IMR-90 (cell line): ENCODE measurements around the gene CMIP. TPM values are rescaled to one million over a fixed set of nuclear protein-coding genes. Genes with fewer than 3 reads are reported as not detected.

Experiments
- ATAC-seq: fragments of 200-7000 bp; cut with Tn5 transposase; 2 replicates; pipeline ENCODE4 v1.9.1; 2020; ENCODE audit warnings: low read depth, mild to moderate bottlenecking, moderate library complexity
- BruUV-seq: library from RNA; stranded (reverse); fragments of 400-500 nt; replicated peaks from 2 replicates; lab custom pipeline; 2021; lab: Mats Ljungman, UMichigan
- CTCF ChIA-PET: fragments of 300-600 bp; formaldehyde crosslinking; extraction: SDS; loops from one replicate; lab custom pipeline; 2021; ENCODE audit warnings: antibody characterized with exemption; lab: Yijun Ruan, JAX
- POLR2A ChIA-PET: fragments of 300-600 bp; sonication (Branson Sonifier 250); formaldehyde crosslinking; loops from one replicate; lab custom pipeline; 2022; ENCODE audit warnings: antibody characterized with exemption; ENCODE audit not compliant: unreplicated experiment; lab: Charles Lee
- DNase-seq: peaks from one replicate; pipeline ENCODE4 v3.0.0; 2013
- H2AFZ ChIP-seq: replicated peaks from 2 replicates; pipeline ENCODE3; 2013; ENCODE audit warnings: low read length, mild to moderate bottlenecking; ENCODE audit not compliant: poor library complexity
- H2AK5ac ChIP-seq: 2 replicates; pipeline ENCODE4 v1.6.1; 2013; ENCODE audit warnings: low read depth, low read length, inconsistent platforms
- H2AK9ac ChIP-seq: replicated peaks from 2 replicates; pipeline ENCODE3; 2013; ENCODE audit warnings: mild to moderate bottlenecking, low read depth, low read length, moderate library complexity; ENCODE audit not compliant: poor library complexity
- H2BK120ac ChIP-seq: 2 replicates; pipeline ENCODE4 v1.6.1; 2013; ENCODE audit warnings: low read depth, low read length, inconsistent platforms
- H2BK15ac ChIP-seq: 3 replicates; pipeline ENCODE4 v1.6.1; 2013; ENCODE audit warnings: low read depth, low read length, inconsistent platforms
- H2BK20ac ChIP-seq: 2 replicates; pipeline ENCODE4 v1.6.1; 2013; ENCODE audit warnings: low read depth, mild to moderate bottlenecking, inconsistent platforms, low read length, moderate library complexity
- H2BK5ac ChIP-seq: 2 replicates; pipeline ENCODE4 v1.6.1; 2013; ENCODE audit warnings: mild to moderate bottlenecking, low read depth, low read length, inconsistent platforms; ENCODE audit not compliant: poor library complexity, severe bottlenecking
- H3K14ac ChIP-seq: replicated peaks from 2 replicates; pipeline ENCODE4 v1.6.1; 2013; ENCODE audit warnings: low read depth, low read length, inconsistent platforms
- H3K18ac ChIP-seq: 2 replicates; pipeline ENCODE4 v1.6.1; 2013; ENCODE audit warnings: low read depth, low read length, control low read depth
- H3K23ac ChIP-seq: 2 replicates; pipeline ENCODE4 v1.6.1; 2013; ENCODE audit warnings: low read depth, low read length, inconsistent platforms
- H3K27ac ChIP-seq: 2 replicates; pipeline ENCODE4 v1.5.1; 2013; ENCODE audit warnings: mild to moderate bottlenecking, control low read depth, low read length; ENCODE audit not compliant: insufficient read depth
- H3K27me3 ChIP-seq: 2 replicates; pipeline ENCODE4 v1.6.1; 2013; ENCODE audit warnings: low read length; ENCODE audit not compliant: control insufficient read depth, insufficient read depth
- H3K36me3 ChIP-seq: 2 replicates; pipeline ENCODE4 v1.6.1; 2013; ENCODE audit warnings: low read length, mixed read lengths; ENCODE audit not compliant: control insufficient read depth, insufficient read depth
- H3K4ac ChIP-seq: 2 replicates; pipeline ENCODE4 v1.6.1; 2013; ENCODE audit warnings: low read depth, low read length, inconsistent platforms
- H3K4me1 ChIP-seq: 2 replicates; pipeline ENCODE4 v1.6.1; 2013; ENCODE audit warnings: low read length, mixed read lengths; ENCODE audit not compliant: control insufficient read depth, insufficient read depth
- H3K4me2 ChIP-seq: 2 replicates; pipeline ENCODE4 v1.6.1; 2013; ENCODE audit warnings: low read depth, mild to moderate bottlenecking, control low read depth, low read length, moderate library complexity
- H3K4me3 ChIP-seq: 2 replicates; pipeline ENCODE4 v1.5.1; 2013; ENCODE audit warnings: low read depth, mild to moderate bottlenecking, control low read depth, low read length, moderate library complexity; ENCODE audit not compliant: insufficient read depth
- H3K56ac ChIP-seq: 2 replicates; pipeline ENCODE4 v1.6.1; 2013; ENCODE audit warnings: low read length, inconsistent platforms; ENCODE audit not compliant: insufficient read depth; ENCODE audit errors: extremely low read depth
- H3K79me1 ChIP-seq, 2 experiments: 2 replicates each; pipeline ENCODE4 v1.6.1; 2013; ENCODE audit warnings: low read length in 2 of 2, inconsistent platforms in 1 of 2, low read depth in 1 of 2
- H3K9ac ChIP-seq: 2 replicates; pipeline ENCODE4 v1.6.1; 2013; ENCODE audit warnings: low read depth, low read length, control low read depth
- H3K9me1 ChIP-seq: 2 replicates; pipeline ENCODE4 v1.6.1; 2013; ENCODE audit warnings: low read length, inconsistent platforms; ENCODE audit not compliant: insufficient read depth
- H3K9me3 ChIP-seq: 2 replicates; pipeline ENCODE4 v1.6.1; 2013; ENCODE audit warnings: low read length; ENCODE audit not compliant: control insufficient read depth, insufficient read depth
- H4K20me1 ChIP-seq: 2 replicates; pipeline ENCODE4 v1.6.1; 2013; ENCODE audit warnings: low read length, inconsistent platforms; ENCODE audit not compliant: insufficient read depth
- H4K5ac ChIP-seq: 2 replicates; pipeline ENCODE4 v1.6.1; 2013; ENCODE audit warnings: mild to moderate bottlenecking, low read depth, low read length, control low read depth
- H4K8ac ChIP-seq, 2 experiments: 2 replicates each; pipeline ENCODE4 v1.6.1; 2013; ENCODE audit warnings: low read depth in 2 of 2, low read length in 2 of 2, control low read depth in 1 of 2, inconsistent platforms in 1 of 2
- H4K91ac ChIP-seq: 2 replicates; pipeline ENCODE4 v1.6.1; 2013; ENCODE audit warnings: low read depth, low read length, inconsistent platforms; ENCODE audit not compliant: insufficient read depth
- CEBPB ChIP-seq: IDR thresholded peaks from 2 replicates; pipeline ENCODE4 v1.6.1; 2012; ENCODE audit warnings: low read depth, low read length, improper control_type of control experiment
- CHD1 ChIP-seq: IDR thresholded peaks from 2 replicates; pipeline ENCODE4 v1.6.1; 2012; ENCODE audit warnings: low read depth, low read length, improper control_type of control experiment
- FOS ChIP-seq: fragments of 150-350 bp; IDR thresholded peaks from 2 replicates; pipeline ENCODE4 v1.6.1; 2016; ENCODE audit warnings: low read depth, low read length
- MAFK ChIP-seq: IDR thresholded peaks from 2 replicates; pipeline ENCODE4 v1.6.1; 2012; ENCODE audit warnings: low read depth, low read length, improper control_type of control experiment
- MAZ ChIP-seq: IDR thresholded peaks from 2 replicates; pipeline ENCODE4 v1.6.1; 2012; ENCODE audit warnings: low read depth, mild to moderate bottlenecking, low read length, improper control_type of control experiment, moderate library complexity, borderline replicate concordance
- MXI1 ChIP-seq: IDR thresholded peaks from 2 replicates; pipeline ENCODE4 v1.6.1; 2012; ENCODE audit warnings: low read depth, mild to moderate bottlenecking, low read length, moderate library complexity, borderline replicate concordance
- NFE2L2 ChIP-seq: fragments of 150-350 bp; IDR thresholded peaks from 2 replicates; pipeline ENCODE4 v1.6.1; 2016; ENCODE audit warnings: low read depth, mild to moderate bottlenecking, low read length
- RAD21 ChIP-seq: IDR thresholded peaks from 2 replicates; pipeline ENCODE4 v1.6.1; 2012; ENCODE audit warnings: low read length, improper control_type of control experiment
- RFX5 ChIP-seq: IDR thresholded peaks from 2 replicates; pipeline ENCODE4 v1.8.0; 2012; ENCODE audit warnings: low read depth, mild to moderate bottlenecking, low read length, moderate library complexity
- SMC3 ChIP-seq: fragments of 150-350 bp; IDR thresholded peaks from 2 replicates; pipeline ENCODE4 v1.6.1; 2016; ENCODE audit warnings: low read depth, mild to moderate bottlenecking, antibody characterized with exemption, low read length, moderate library complexity
- WGBS, 2 experiments: methylation state at CpG; one replicate each; pipeline versions ENCODE4 v1.1.5 to v1.1.7; 2013; ENCODE audit warnings: missing lambda C conversion rate in 2 of 2; ENCODE audit not compliant: insufficient read length in 1 of 2; ENCODE audit errors: extremely low coverage in 2 of 2; 5-methylcytosine and 5-hydroxymethylcytosine counted together
- dilution Hi-C: fragments of 300-500 bp; cut with HindIII; formaldehyde crosslinking; loops from one replicate; pipeline ENCODE4 v1.14.3; 2018; ENCODE audit warnings: low sequenced_read_pairs; ENCODE audit not compliant: unreplicated experiment
- in situ Hi-C: fragments of 300-500 bp; cut with MboI; formaldehyde crosslinking; loops from 3 replicates; pipeline ENCODE4 v1.14.3; 2019; ENCODE audit warnings: low sequenced_read_pairs, inconsistent platforms, mixed read lengths
- intact Hi-C: fragments of 100-400 bp; cut with micrococcal nuclease; formaldehyde crosslinking; loops from 2 replicates; pipeline ENCODE4 v1.10.0; 2022
- polyA plus RNA-seq, 3 experiments: library from polyadenylated mRNA; depleted of rRNA; stranded (reverse); fragments of >200 nt; gene quantifications; 2 replicates each; pipeline ENCODE4 v1.2.3, GENCODE V29; 2012; ENCODE audit warnings: low replicate concordance in 1 of 3
- total RNA-seq: library from RNA; depleted of rRNA; stranded (reverse); fragments of >200 nt; gene quantifications from 2 replicates; pipeline ENCODE4 v1.2.3, GENCODE V29; 2012

Gene CMIP
- total and polyA plus RNA-seq, 2 of the 4 experiments (the other 2 are of a cell fraction) = 3.2 to 11.6 TPM

DNA sequence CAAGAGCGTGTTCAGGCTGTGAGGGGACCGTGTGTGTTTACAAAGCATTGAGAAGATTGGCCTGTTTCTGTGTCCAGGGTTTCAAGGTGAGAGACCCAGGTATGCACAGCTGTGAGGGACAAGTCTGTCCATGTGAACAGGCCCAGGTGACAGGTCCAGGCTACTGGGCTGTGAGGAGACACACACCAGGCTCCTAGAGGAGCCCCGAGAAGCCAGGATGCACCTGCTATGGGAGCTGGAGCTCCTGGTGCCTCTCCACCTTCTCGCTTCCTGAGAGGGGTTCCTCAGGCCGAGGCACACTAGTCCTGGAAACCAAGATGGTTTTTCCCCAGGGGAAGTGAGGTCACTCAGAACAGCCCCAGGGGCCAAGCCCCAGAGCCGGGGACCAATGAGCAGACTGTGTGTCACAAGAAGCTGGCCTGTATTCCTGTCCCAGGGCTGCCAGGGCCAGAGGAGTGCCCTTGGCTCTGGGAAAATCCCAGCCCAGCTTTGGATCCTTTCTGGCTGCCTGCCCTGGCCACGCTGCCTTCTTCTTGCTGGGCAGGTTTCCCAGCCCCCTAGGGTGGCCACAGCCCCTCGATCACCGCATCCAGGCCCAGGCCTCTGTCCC lies 181.0 kb downstream of the CMIP start:
- Histone ChIP-seq H3K4me1 (peaks cover 6% of the 10 kb centered on the region), H3K36me3 (peaks cover 5% of the 10 kb centered on the region), H2AFZ (no peak overlapping the region), H3K79me1 (peaks cover 7 to 26% of the 10 kb centered on the region in 2 experiments), H3K4ac (no peak overlapping the region; the same call in 1 of the 2 replicates), H3K9me3 (no peaks in the 10 kb centered on the region), H3K9ac (no peak overlapping the region), H4K8ac (peak overlapping the region in 1 of 2 experiments; percentile 20; a peak in 2 of 4 replicates), H3K4me3 (no peak overlapping the region), H3K23ac (no peak overlapping the region), H3K56ac (no peak overlapping the region), H2BK120ac (no peak overlapping the region), H3K27ac (no peak overlapping the region), H3K14ac (0 out of 2 replicates have a peak overlapping the region, but pooled peaks have one; percentile 60), H3K4me2 (no peak overlapping the region), H2AK9ac (peak overlapping the region; percentile 0), H3K18ac (0 out of 2 replicates have a peak overlapping the region, but pooled peaks have one; percentile 16), H2BK5ac (peak overlapping the region; percentile 81), H3K27me3 (no peaks in the 10 kb centered on the region), H2AK5ac (peak overlapping the region; percentile 66), H2BK20ac (no peak overlapping the region), H3K9me1 (peaks cover 14% of the 10 kb centered on the region; the same call in 1 of the 2 replicates), H4K5ac (no peak overlapping the region), H2BK15ac (0 out of 3 replicates have a peak overlapping the region, but pooled peaks have one; percentile 9), H4K20me1 (peaks cover 50% of the 10 kb centered on the region; the same call in 1 of the 2 replicates), H4K91ac (no peak overlapping the region)
- dilution Hi-C loops (no loop called here), intact Hi-C loops (no loop called here), in situ Hi-C loops (no loop called here)
- CTCF ChIA-PET = no interaction called here
- TF ChIP-seq CEBPB (no peak), NFE2L2 (no peak), MAZ (no peak), CHD1 (no peak), MAFK (no peak), FOS (no peak), SMC3 (no peak), RFX5 (no peak), MXI1 (no peak), RAD21 (no peak)
- no TSS peak for BruUV-seq
- WGBS, 2 experiments = 74% methylated on average over 4 of the region's 9 CpGs; no CpG with 5 or more reads in 1 of the 2 experiments
- ATAC-seq (peak; percentile 64), DNase-seq (peak; percentile 43)
- POLR2A ChIA-PET = no interaction called here
